HG03139 (cell line): Measurements from ENCODE around the gene KLHL7.
A peak's percentile ranks its signal among the peaks of the same experiment; 100 is the strongest.

Source experiments
- ATAC-seq: cut with Tn5 transposase; IDR thresholded peaks from one replicate; pipeline ENCODE4 v1.9.1; 2021; ENCODE audit not compliant: unreplicated experiment

KLHL7 gene, protein sequence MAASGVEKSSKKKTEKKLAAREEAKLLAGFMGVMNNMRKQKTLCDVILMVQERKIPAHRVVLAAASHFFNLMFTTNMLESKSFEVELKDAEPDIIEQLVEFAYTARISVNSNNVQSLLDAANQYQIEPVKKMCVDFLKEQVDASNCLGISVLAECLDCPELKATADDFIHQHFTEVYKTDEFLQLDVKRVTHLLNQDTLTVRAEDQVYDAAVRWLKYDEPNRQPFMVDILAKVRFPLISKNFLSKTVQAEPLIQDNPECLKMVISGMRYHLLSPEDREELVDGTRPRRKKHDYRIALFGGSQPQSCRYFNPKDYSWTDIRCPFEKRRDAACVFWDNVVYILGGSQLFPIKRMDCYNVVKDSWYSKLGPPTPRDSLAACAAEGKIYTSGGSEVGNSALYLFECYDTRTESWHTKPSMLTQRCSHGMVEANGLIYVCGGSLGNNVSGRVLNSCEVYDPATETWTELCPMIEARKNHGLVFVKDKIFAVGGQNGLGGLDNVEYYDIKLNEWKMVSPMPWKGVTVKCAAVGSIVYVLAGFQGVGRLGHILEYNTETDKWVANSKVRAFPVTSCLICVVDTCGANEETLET

DNA sequence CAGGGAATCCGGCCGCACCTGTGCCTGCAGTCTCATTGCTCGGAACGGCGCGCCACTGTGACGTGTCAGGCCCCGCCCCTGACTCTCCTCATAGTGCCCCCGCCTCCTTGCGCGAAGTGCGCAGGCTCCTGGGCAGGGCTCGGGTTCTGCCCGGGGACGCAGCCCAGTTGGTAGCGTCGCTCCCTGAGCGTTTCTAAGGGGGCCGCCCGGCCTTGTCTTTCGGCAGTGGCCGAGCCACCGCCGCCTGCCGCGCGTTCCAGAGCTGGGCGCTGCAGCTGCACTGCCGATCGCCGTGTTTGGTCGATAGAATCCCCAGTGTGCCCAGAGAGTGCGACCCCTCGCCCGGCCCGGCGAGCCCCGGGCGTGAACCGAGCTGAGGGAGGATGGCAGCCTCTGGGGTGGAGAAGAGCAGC, at the start of gene KLHL7:
KLHL7 (plus strand) TSS at position 142 of the 413 bp plus-strand sequence; CDS start at position 384, 242 bp downstream.
- peak; percentile 93 for ATAC-seq

DNA sequence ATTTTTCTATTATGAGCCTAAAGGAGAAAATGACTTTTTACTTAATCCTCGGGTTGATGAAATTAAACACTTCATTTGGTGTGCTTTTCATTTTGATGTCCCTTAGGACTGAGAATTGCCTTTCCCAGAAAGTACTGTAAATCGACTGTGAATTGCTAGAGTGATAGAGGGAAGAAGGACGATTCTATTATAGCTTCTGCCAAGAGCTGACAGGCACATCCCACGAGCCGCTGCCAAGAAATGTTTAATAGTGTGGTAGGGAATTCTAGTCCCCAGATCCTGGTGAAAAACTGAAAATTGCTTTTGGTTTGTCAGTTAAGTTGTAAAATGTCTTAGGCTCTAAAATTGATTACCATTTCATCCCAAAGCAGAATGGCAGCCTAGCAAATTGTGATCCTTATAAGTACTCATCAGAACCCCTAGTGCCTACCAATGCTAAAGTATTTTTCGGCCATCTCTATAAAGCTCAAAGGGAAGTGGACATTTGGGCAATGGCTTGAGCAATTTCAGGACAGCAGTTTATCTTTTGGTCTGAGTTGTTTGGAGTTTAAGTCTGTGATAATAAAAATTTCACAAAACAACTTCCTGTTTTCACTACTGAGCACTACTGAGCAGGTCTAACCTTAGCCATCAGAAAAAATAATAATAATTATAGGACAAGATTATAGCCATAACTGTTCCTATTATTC, 47.0 kb upstream of the KLHL7 start:
- ATAC-seq, result no peak

DNA sequence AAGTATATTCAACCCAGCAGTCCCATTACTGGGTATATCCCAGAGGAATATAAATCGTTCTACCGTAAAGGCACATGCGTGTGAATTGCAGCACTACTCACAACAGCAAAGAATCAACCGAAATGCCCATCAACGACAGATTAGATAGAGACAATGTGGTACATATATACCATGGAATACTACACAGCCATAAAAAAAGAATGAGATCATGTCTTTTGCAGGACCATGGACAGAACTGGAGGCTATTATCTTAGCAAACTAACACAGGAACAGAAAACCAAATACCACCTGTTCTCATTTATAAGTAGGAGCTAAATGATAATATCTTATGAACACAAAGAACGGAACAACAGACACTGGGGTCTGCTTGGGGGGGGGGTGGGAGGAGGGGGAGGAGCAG, 44.3 kb upstream of the KLHL7 start:
- no peak for ATAC-seq

DNA sequence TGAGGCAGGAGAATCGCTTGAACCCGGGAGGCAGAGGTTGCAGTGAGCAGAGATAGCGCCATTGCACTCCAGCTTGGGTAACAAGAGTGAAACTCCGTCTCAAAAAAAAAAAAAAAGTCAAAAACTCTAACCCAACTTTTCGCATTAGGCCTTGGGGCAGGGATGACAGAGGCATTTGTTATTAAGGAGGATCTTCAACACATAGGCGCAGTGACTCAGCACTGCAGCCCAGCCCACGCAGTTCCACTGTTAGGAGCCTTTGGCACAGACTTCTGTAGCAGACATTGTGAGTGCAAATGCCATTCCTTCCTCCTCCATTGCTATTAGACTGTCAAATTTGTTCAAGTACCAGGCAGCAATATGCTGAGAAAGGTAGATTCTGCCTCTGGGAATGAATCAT, 43.1 kb upstream of the KLHL7 start:
- ATAC-seq, result no peak

DNA sequence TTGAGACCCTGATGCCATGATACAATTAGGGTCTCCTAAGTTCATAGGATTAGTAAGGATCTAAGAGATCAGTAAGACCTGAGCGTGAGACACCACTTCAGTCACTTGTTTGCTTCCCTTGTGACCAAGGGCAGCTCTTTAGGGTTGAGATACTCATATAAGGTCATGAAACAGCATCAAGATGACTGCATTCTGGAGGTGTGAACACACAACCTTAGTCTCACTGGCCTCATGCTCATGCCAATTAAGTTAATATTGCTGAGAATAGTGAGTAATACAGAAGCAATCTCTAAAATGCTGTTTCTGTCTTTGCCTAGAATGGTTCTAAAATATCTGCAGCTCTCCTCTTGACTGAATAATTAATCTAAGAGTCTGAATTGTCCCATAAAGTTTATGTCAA, 39.6 kb upstream of the KLHL7 start:
- ATAC-seq, result no peak

DNA sequence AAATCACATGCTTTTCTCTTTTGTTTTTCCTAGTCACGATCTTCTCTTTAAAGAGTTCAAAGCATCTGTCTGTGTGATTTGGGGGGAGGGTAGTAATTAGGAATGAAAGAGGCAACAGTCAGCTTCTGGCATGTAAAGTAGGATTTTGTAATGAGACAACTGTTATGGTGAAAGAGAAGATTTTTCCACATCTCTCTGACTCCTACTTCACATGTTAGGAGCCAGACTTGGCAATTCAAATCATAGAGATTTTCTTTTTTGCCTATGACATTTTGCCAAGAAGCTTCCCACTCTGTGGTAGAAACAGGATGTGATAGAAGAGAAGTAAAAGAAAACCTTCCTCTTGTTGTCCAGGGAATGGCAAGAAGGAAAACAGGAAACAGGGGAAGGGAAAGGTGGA, 38.3 kb upstream of the KLHL7 start:
- no peak for ATAC-seq

DNA sequence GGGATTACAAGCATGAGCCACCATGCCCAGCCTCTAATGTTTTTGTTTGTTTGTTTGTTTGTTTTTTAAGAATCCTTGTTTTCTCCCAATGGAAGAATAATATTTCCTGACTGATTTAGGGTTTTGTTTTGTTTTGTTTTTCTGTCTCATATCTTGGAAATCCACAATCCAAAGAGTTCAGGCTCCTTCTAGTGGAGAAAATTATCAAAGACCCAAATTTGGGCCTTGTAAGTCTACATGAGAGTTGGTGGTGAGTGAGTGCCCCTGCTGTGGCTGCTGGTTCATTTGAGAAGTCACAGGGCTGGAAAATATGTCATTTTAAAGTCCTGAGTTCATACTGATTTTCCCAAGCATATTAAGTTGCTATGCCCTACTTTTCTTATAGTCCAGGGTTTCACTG, 33.5 kb upstream of the KLHL7 start:
- no peak for ATAC-seq

DNA sequence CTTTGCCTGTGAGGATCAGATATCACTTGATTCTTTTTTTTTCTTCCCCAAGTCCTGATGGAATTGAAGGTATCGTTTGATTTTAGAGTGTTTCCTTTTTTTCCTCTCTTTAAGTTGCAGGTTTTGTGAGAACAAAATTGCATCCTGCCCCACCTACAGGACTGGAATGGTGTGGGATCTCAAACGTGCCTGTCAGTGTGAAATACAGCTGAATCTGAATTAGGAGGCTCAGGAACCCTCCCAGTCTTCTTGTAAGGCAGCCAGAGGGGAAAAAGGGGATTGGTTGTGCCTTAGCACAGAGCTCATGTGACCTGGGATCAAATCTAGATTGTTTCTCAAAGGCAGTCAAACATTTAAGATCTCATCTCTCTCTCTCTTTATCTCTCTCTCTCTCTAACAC, 32.7 kb upstream of the KLHL7 start:
- ATAC-seq, result no peak

DNA sequence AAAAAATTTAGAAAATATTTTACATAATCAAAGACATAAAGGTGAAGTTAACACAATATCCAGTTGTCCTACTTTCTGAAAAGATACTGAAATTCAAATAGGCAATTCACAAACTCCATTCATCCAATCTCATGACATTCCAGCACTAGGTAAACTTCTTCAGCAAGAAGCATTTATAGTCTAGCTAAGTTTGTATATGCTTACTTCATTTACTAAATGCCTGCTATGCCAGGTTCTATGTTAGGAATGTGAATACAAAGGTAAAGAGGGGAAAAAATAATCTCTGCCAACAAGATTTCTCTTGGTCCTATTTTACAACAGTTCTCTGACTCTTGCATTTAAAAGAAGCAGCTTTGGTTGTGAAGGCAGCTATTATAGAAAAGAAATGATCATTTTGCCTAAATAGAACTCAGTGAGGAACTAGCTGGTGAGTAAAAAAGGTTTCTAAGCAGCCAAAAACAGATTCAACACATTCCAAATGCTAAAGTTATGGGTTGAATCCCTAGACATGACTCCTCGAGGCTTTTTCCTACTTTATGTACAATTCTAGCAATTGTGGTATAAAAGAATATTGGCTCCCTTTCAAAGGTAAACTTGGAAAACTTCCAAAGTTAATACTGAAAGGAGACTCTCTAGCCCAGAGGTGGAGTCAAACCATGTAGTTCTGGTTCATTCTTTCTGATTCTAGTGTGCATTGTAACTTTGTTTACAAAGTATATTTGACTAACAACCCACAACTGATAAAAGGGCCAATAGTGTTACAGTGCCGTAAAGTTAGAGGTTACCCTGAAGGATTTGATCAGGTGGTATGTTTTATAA, 30.9 kb upstream of the KLHL7 start:
- no peak for ATAC-seq

DNA sequence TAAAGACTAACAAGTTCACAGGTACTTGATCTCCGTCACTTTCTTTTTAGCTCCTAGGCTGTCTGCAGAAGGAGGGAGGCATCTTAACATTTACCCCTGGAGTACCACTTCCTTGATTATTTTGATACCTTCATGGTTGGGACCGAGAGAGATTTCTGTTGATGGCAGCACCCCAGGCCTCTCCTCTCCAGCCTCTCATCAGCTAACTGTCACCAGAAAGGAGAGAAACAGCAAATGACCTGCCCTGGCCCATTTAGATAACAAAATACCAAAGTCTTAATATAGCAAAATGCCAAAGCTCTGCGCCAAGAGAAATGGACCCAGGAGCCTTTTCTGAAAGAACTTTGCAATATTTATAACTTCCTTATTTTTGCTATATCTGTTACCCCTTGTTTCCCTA, 30.0 kb upstream of the KLHL7 start:
- ATAC-seq, result no peak

DNA sequence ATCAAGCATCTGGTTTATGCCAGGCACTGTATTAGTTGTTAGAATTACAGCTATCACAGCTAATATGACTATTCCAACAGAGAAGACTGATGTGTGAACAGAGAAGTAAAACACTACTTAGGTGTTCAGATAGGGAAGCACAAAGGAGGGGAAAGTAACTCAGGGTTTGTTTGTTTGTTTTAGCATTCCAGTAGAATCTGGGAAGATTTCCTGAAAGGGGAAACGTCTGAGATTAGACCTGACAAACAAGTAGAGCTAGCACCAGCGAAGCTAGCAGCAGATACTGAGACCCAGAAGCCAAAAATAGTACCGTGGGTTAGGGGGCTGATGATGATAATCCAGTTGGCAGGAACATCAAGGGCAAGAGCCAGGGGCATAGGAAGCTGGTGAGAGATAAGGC, 28.8 kb upstream of the KLHL7 start:
- ATAC-seq, result no peak

DNA sequence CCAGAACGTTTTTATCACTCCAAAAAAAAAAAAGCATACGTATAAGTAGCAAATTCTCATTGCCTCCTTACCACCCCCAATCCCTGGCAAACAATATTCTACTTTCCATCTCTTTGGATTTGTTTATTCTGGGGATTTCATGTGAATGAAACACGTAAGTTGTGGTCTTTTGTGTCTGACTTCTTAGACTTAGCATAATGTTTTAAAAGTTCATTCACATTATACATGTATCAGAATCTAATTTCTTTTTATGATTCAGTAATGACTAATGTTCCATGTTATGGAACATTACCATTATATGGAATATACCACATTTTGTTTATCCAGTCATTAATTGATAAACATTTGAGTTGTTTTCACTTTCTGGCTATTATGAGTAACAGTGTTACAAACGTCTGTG, 12.5 kb upstream of the KLHL7 start:
- no peak for ATAC-seq

DNA sequence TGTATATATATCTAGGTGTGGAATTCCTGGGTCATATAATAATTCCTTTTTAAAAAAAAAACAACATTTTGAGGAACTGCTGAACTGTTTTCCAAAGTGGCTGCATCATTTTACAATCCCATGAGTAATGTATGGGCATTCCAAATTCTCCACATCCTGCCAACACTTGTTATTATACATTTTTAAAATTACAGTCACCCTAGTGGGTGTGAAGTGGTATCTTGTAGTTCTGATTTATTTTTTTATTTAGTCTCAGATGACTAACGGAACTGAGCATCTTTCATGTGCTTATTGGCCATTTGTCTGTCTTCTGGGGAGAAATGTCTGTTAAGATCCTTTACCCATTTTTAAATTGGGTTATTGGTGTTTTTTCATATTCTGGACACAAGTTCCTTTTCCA, 12.0 kb upstream of the KLHL7 start:
- ATAC-seq, result no peak

DNA sequence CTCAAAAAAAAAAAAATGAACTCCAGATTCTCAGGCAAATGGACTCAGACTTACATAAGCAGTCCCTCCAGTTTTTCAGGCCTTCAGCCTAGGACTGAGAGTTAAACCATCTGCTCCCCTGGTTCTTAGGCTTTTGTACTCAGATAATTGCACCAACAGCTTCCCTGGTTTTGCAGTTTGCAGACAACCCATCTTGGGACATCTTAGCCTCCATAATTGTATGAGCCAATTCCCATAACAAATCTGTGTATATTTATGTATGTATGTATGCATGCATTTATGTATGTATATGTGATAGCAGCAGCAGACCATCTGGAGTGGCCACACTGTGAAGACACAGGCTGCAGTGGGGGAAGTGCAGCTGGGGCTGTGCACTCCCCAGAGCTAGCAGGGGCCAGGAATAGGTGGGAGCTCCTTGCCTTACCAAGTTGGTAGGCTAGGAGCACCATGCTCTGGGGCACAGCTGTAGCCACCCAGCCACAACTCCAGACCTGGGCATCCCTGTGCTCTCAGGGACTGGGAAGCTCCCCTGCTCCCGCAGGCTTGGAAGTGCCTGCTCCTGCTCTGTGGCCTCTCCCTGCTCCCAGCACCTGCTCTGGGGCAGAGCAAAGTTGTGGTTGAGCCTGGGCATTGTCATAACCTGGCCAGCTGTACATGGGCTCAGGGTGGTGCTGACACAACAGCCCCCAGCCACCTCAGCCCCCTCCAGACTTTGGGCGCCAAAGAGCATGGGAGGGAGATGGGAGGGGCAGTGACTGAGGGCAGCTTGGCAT, 8.9 kb upstream of the KLHL7 start:
- no peak for ATAC-seq

DNA sequence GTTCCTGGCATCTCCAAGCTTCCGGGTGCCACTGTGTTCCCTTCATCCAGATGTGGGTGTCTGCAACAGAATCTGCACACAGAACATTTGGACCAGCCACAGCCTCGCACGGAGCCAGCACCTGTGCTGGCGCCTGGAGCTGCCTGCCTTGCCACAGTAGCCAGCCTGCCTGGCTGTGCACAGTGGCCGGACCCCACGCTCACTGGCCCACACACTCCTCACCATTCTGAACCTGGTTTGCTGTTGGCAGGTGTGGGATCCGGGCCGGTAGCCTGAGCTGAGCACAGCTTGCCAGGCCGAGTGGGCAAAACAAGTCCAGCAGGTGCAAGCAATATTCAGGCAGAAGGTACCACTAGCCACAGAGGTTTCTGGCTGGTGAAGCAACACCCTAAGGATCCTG, 7.6 kb upstream of the KLHL7 start:
- no peak for ATAC-seq

DNA sequence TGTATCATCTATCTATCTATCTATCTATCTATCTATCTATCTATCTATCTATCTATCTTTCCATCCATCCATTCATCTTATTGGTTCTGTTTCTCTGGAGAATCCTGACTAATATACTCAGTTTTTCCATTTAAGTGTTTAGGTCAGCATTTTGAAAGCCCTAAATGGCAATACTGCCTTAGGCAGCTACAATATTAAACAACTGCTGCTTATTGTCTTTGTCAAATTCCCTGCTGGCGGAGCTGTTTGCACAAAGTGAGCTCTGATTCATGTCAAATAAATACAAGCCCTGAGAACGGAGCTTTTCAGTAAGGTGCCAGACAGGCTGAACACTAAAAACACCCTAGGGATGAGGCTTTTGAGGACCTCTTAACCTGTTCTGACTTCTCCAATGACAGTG, 7.1 kb upstream of the KLHL7 start:
- ATAC-seq, result no peak

DNA sequence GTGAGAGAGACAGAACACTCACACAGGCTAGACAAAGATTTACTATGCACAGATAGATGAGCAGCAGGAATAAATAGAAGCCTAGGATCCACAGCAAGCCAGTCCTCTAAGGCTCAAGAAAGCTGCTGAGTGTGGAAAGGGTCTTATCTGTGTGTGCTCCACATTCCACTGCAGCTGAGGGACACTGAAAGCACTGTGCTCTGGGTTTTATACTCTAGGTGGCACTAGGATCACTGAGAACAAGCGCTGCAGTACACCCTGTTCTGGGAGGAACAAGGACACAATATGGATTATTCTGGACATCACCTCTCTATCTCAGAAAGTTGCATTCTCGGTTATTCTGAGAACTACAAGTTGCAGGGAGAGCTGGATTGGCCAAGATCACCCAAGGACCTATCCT, 4.9 kb upstream of the KLHL7 start:
- ATAC-seq, result no peak

DNA sequence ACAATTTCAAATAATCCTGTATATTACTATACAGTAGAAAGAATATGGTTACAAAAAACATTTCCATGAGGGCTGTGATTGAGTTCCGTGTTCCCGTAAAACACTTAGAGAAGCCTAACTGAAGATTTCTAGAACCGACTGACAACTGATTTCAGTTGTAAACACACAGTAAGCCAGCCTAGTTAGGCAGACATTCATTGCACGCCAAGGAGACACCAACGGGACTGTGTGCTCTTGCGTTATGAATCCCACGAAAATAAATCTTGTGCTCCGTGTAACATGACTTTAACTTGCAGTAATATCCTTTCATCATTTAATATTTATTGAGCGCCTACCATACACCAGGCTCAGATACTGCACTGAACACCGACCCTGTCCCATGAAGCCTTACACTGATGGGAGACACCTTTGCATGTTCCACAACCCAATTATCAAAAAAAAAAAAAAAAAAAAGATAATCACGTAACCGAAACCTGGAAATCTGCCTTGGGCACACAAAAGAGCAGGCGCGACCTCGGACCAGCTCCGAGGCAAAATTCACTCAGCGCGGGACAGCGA, 420 bp upstream of the KLHL7 start:
- no peak for ATAC-seq

DNA sequence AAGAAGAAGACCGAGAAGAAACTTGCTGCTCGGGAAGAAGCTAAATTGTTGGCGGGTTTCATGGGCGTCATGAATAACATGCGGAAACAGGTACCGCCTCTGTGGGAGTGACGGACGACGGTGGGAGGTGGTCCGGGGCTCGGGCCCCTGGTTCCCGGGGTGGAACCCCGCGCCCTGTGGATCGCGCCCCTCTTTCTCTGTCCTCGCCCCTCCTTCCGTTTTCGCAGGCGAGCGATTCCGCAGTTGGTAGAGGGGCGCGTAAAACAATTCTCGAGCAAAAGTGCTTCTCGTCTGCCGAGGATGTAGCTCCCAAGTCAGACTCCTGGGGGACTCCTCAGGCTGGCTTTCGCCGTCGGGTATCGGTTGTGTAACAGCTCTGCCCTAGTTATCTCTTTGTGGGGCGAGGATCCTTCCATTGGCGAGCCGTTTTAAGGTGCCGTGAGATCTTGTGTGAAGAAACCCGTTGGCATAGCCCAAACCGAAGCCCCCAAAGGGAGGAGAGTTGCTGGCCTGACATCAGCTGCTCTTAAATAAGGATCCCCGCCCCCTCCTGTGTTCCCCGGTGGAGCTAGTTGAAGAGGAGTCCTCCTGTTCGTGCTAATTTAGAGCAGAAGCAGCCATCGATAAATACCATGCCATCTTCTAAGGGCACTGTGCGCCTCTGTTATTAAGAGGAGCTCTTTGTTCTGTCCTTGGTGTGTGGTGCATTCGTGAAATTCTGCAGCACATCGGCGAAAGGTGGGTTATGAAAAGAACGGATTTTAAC, 655 bp downstream of the KLHL7 start:
- ATAC-seq, result peak; percentile 25
